Endothelial cell (in vitro differentiated cells): ENCODE results near the gene LRP3. TPM values are rescaled to one million over a fixed set of nuclear protein-coding genes. Genes with fewer than 3 reads are reported as not detected.

Source experiments
- DNase-seq: peaks from one replicate; pipeline ENCODE4 v3.0.0; 2021; ENCODE audit warnings: low spot score
- H3K27ac Mint-ChIP-seq: one replicate; pipeline ENCODE4 v1.8.0; 2021; ENCODE audit warnings: mixed read lengths, inconsistent platforms; ENCODE audit not compliant: unreplicated experiment
- H3K27me3 Mint-ChIP-seq: one replicate; pipeline ENCODE4 v1.8.0; 2021; ENCODE audit warnings: mild to moderate bottlenecking, moderate library complexity, mixed read lengths, inconsistent platforms; ENCODE audit not compliant: unreplicated experiment
- H3K36me3 Mint-ChIP-seq: one replicate; pipeline ENCODE4 v1.8.0; 2021; ENCODE audit warnings: mild to moderate bottlenecking, low read depth, mixed read lengths, inconsistent platforms; ENCODE audit not compliant: unreplicated experiment
- H3K4me1 Mint-ChIP-seq: one replicate; pipeline ENCODE4 v1.8.0; 2021; ENCODE audit warnings: mild to moderate bottlenecking, mixed read lengths, inconsistent platforms; ENCODE audit not compliant: unreplicated experiment
- H3K4me3 Mint-ChIP-seq: one replicate; pipeline ENCODE4 v1.8.0; 2021; ENCODE audit warnings: mild to moderate bottlenecking, mixed read lengths, inconsistent platforms; ENCODE audit not compliant: unreplicated experiment
- H3K9me3 Mint-ChIP-seq: one replicate; pipeline ENCODE4 v1.8.0; 2021; ENCODE audit warnings: mixed read lengths, inconsistent platforms; ENCODE audit not compliant: unreplicated experiment
- CTCF ChIP-seq: fragments of 200-600 bp; sonication (generic); IDR thresholded peaks from one replicate; pipeline ENCODE4 v1.5.0; 2021; ENCODE audit warnings: antibody characterized with exemption; ENCODE audit not compliant: unreplicated experiment
- total RNA-seq: library from RNA; stranded (reverse); fragmentation: NEBNext Ultra II Directional; extraction: Animal tissue kit (Norgen Biotek cat#: 25700); gene quantifications from one replicate; pipeline ENCODE4 v1.2.1, GENCODE V29; 2021; ENCODE audit not compliant: unreplicated experiment

LRP3 gene
- total RNA-seq, 1 donor from 2014 or later: 5.4 TPM

- Mint-ChIP-seq H3K4me1 (no peaks in the 10 kb centered on the region), H3K36me3 (no peaks in the 10 kb centered on the region), H3K27ac (no peak overlapping the region), H3K9me3 (no peaks in the 10 kb centered on the region), H3K27me3 (peaks cover 5% of the 10 kb centered on the region), H3K4me3 (no peak overlapping the region)
- no peak for TF ChIP-seq CTCF
- no peak for DNase-seq
These were observed 45.3 kb downstream of the LRP3 start for GRCh38 chr19:33239223-33239975.

GRCh38 chr19:33240181-33240771 lies 46.1 kb downstream of the LRP3 start:
- no peaks in the 10 kb centered on the region for H3K9me3 Mint-ChIP-seq
- TF ChIP-seq CTCF: no peak
- H3K27me3 Mint-ChIP-seq: peaks cover 8% of the 10 kb centered on the region
- no peaks in the 10 kb centered on the region for H3K4me1 Mint-ChIP-seq
- H3K4me3 Mint-ChIP-seq: no peak overlapping the region
- no peak for DNase-seq
- H3K27ac Mint-ChIP-seq: no peak overlapping the region
- H3K36me3 Mint-ChIP-seq: no peaks in the 10 kb centered on the region

GRCh38 chr19:33241091-33241529 lies 47.0 kb downstream of the LRP3 start:
- H3K27ac Mint-ChIP-seq: no peak overlapping the region
- H3K27me3 Mint-ChIP-seq: peaks cover 10% of the 10 kb centered on the region
- no peaks in the 10 kb centered on the region for H3K4me1 Mint-ChIP-seq
- no peak overlapping the region for H3K4me3 Mint-ChIP-seq
- DNase-seq: no peak
- TF ChIP-seq CTCF: no peak
- H3K36me3 Mint-ChIP-seq: no peaks in the 10 kb centered on the region
- no peaks in the 10 kb centered on the region for H3K9me3 Mint-ChIP-seq

GRCh38 chr19:33241530-33242101 lies 47.5 kb downstream of the LRP3 start:
- Mint-ChIP-seq H3K9me3 (no peaks in the 10 kb centered on the region), H3K36me3 (no peaks in the 10 kb centered on the region), H3K27ac (no peak overlapping the region), H3K4me1 (no peaks in the 10 kb centered on the region), H3K27me3 (peaks cover 10% of the 10 kb centered on the region), H3K4me3 (no peak overlapping the region)
- peak; percentile 25 for TF ChIP-seq CTCF
- no peak for DNase-seq

DNA sequence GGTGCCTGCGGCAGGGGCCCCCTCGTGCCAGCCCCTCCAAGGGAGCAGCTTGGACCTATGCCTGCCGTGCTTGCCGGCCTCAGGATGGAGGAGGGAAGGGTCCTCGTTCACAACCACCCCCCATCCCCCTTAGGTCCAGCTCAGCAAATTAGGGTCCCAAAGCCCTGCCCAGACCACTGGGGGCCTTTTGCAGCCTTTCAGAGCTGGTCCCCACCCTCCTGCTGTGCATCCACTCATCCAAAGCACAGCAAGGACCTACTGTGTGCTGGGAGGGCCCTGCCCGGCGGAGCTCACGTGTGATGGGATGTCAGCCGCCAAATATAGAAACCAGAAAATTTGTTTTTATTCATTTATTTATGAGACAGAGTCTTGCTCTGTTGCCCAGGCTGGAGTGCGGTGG lies 48.0 kb downstream of the LRP3 start:
- no peaks in the 10 kb centered on the region for H3K4me1 Mint-ChIP-seq
- H3K4me3 Mint-ChIP-seq: no peak overlapping the region
- TF ChIP-seq CTCF: no peak

More for the DNA sequence above, 48.0 kb downstream of the LRP3 start:
- DNase-seq: no peak
- H3K9me3 Mint-ChIP-seq: no peaks in the 10 kb centered on the region
- H3K36me3 Mint-ChIP-seq: no peaks in the 10 kb centered on the region
- no peak overlapping the region for H3K27ac Mint-ChIP-seq
- peaks cover 10% of the 10 kb centered on the region for H3K27me3 Mint-ChIP-seq
